Colonic mucosa (tissue), 4 donors: Measurements from ENCODE around the gene NBEAL1. TPM values are rescaled to one million over a fixed set of nuclear protein-coding genes. Genes with fewer than 3 reads are reported as not detected.
"Not testable (repeated sequence)": the region's sequence is repeated elsewhere in the genome, so short reads cannot be mapped to it uniquely, and the experiment has no call there.

Experiments used
- DNase-seq: peaks from one replicate; pipeline ENCODE4 v3.0.0-alpha.2; 2020
- H3K27ac ChIP-seq: fragments of 200-600 bp; one replicate; pipeline ENCODE4 v1.8.0; 2021
- H3K27me3 ChIP-seq: fragments of 200-600 bp; one replicate; pipeline ENCODE4 v1.8.0; 2021
- H3K36me3 ChIP-seq: fragments of 200-600 bp; one replicate; pipeline ENCODE4 v1.8.0; 2021
- H3K4me1 ChIP-seq: fragments of 200-600 bp; one replicate; pipeline ENCODE4 v1.8.0; 2021; ENCODE audit warnings: mild to moderate bottlenecking
- H3K4me3 ChIP-seq: fragments of 200-600 bp; one replicate; pipeline ENCODE4 v1.8.0; 2021
- H3K9ac ChIP-seq, 2 donors: one replicate each; pipeline ENCODE4 v1.7.0; 2013; ENCODE audit warnings: control low read depth in 2 of 2, low read depth in 2 of 2, low read length in 2 of 2
- H3K9me3 ChIP-seq: fragments of 200-600 bp; one replicate; pipeline ENCODE4 v1.8.0; 2021
- intact Hi-C: fragments of 100-400 bp; cut with DNase I; formaldehyde crosslinking; loops from one replicate; pipeline ENCODE4 v1.14.1; 2022
- total RNA-seq, 2 donors: library from RNA; stranded (reverse); fragmentation: NEBNext Ultra II Directional in 1 of 2; extraction: Animal tissue kit (Norgen Biotek cat#: 25700) in 1 of 2; gene quantifications; one replicate each; pipeline ENCODE4 v1.2.1, GENCODE V29; 2021
- TF ChIP-seq, protein P1 (sequence below): fragments of 200-600 bp; IDR thresholded peaks from one replicate; pipeline ENCODE4 v1.8.0; 2022; ENCODE audit warnings: antibody characterized with exemption, mild to moderate bottlenecking
- donor health status: healthy.
- donor health status: DM: no; HTN: no; CAD: no.
- donor health status: DM: no; HTN: no; CAD: no.

Gene NBEAL1
- total RNA-seq, 2 donors from 2014 or later, result 61.8 to 72.7 TPM

GRCh38 chr2:203252818-203253217, 238.1 kb downstream of the NBEAL1 start:
- Histone ChIP-seq H3K27ac (no peak overlapping the region), H3K36me3 (no peaks in the 10 kb centered on the region), H3K27me3 (no peaks in the 10 kb centered on the region), H3K9me3 (no peaks in the 10 kb centered on the region), H3K4me3 (no peak overlapping the region), H3K4me1 (no peaks in the 10 kb centered on the region), H3K9ac (no peak overlapping the region)
- TF ChIP-seq, protein P1, sequence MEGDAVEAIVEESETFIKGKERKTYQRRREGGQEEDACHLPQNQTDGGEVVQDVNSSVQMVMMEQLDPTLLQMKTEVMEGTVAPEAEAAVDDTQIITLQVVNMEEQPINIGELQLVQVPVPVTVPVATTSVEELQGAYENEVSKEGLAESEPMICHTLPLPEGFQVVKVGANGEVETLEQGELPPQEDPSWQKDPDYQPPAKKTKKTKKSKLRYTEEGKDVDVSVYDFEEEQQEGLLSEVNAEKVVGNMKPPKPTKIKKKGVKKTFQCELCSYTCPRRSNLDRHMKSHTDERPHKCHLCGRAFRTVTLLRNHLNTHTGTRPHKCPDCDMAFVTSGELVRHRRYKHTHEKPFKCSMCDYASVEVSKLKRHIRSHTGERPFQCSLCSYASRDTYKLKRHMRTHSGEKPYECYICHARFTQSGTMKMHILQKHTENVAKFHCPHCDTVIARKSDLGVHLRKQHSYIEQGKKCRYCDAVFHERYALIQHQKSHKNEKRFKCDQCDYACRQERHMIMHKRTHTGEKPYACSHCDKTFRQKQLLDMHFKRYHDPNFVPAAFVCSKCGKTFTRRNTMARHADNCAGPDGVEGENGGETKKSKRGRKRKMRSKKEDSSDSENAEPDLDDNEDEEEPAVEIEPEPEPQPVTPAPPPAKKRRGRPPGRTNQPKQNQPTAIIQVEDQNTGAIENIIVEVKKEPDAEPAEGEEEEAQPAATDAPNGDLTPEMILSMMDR, result no peak
- DNase-seq, result no peak
- intact Hi-C loops, result no loop called here

DNA sequence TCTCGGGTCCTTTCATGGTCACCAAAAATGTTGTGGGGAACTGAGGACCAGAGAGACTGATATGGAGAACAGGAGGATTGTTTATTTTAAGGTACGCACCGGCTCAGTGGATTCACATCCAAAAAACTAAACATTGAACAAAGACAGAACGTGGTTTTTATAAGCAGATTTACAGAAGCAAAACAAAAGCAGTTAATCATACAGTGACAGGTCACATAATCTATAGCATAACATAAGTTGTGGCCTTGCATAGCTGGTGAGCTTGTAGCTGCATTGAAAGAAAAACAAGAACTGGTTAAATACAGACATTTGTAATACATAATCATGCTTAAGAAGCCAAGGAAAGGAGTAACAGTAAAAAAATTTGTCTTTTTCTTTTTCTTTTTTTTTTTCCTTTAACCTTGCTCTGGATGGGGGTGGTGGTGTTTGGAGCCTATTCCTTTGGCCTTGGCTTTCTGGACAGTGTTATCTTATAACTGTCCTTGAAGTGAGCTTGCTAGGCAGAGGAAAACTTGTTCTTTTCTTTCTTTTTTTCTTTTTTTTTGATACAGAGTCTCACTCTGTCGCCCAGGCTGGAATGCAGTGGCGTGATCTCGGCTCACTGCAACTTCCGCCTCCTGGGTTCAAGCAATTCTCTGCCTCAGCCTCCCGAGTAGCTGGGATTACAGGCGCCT, 238.9 kb downstream of the NBEAL1 start:
- intact Hi-C loops, H3K36me3 ChIP-seq: not testable (repeated sequence)

DNA sequence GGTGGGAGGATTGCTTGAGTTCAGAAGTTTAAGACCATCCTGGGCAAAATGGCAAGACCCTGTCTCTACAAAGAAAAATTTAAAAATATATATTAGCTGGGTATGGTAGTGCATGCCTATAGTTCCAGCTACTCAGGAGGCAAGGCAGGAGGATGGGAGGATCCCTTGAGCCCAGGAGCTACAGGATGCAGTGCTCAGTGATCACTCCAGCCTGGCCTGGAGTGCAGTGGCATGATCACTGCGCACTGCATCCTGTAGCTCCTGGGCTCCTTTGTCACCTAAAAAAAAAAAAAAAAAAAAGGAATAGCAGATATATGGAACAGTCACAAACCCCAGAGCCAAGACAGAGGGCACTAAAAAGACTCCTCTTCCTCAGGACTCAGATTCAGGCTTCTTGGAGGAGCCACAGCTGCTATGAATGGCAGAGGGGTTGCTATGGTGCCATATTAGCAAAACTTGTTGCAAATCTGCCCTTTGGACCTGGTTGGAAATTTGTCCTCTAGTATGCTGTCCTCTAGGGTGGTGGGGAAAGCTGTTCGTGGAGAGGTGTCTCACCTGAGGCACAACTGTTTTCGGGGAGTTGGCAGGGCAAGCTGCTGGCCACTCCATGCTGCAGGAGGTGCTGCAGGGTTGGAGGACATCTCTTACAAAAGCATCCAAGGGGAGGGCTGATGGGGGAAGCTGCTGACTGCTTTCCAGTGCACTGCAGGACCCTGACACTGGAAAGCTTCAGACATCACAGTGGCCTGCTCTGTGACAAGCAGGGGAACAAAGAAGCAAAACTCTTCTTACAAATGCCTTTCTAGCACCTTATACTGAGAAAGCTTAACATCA, 246.9 kb downstream of the NBEAL1 start:
- H3K9ac ChIP-seq, result no peak overlapping the region
- no peaks in the 10 kb centered on the region for H3K27me3 ChIP-seq
- intact Hi-C loops, result no loop called here
- TF ChIP-seq, protein P1, result no peak
- H3K4me3 ChIP-seq, result no peak overlapping the region
- DNase-seq, result no peak
- no peaks in the 10 kb centered on the region for H3K9me3 ChIP-seq
- no peak overlapping the region for H3K27ac ChIP-seq
- H3K36me3 ChIP-seq, result no peaks in the 10 kb centered on the region
- H3K4me1 ChIP-seq, result no peaks in the 10 kb centered on the region

More for the DNA sequence above, 238.9 kb downstream of the NBEAL1 start:
- not testable (repeated sequence) for H3K27me3 ChIP-seq, H3K27ac ChIP-seq, H3K9ac ChIP-seq, H3K4me3 ChIP-seq, DNase-seq, H3K4me1 ChIP-seq, H3K9me3 ChIP-seq

Other genes with a start within 250 kb of the NBEAL1 start
- 1 to 10 TPM in 1 of 2 donors, under 1 TPM in 1; 0.54 to 1.8 TPM for gene ICA1L, start 143.1 kb upstream of the NBEAL1 start, total RNA-seq
- gene WDR12, start 103.2 kb upstream of the NBEAL1 start, total RNA-seq, result 10 to 100 TPM; 42.0 to 54.2 TPM
- 1 to 10 TPM; 3.8 to 5.1 TPM for gene CARF, start 102.6 kb upstream of the NBEAL1 start, total RNA-seq
- 10 to 100 TPM; 16.0 to 18.2 TPM for gene CYP20A1, start 224.1 kb downstream of the NBEAL1 start, total RNA-seq